ENCODE measurements around the gene PPP1R3C.

DNA sequence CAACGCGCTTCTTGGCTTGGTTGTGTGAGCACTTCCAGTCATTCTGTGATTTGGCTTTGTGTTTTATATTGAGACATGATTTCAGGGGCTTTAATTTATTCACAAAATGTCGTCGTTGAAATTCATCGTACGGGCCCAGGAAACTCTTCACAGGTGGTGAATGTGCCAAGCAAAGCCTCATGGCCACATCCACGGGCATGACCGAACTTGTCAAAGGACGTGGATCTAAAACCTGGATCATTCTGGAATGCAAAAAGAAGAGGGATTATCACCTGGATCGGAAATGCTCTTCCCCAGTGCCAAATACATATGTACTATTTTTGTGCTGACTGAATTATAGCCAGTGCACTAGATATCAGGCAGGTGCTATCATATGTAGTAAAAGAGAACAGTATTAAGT, 2.2 kb downstream of the PPP1R3C start:
- TF ChIP-seq, protein P1, sequence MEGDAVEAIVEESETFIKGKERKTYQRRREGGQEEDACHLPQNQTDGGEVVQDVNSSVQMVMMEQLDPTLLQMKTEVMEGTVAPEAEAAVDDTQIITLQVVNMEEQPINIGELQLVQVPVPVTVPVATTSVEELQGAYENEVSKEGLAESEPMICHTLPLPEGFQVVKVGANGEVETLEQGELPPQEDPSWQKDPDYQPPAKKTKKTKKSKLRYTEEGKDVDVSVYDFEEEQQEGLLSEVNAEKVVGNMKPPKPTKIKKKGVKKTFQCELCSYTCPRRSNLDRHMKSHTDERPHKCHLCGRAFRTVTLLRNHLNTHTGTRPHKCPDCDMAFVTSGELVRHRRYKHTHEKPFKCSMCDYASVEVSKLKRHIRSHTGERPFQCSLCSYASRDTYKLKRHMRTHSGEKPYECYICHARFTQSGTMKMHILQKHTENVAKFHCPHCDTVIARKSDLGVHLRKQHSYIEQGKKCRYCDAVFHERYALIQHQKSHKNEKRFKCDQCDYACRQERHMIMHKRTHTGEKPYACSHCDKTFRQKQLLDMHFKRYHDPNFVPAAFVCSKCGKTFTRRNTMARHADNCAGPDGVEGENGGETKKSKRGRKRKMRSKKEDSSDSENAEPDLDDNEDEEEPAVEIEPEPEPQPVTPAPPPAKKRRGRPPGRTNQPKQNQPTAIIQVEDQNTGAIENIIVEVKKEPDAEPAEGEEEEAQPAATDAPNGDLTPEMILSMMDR (IDR thresholded peaks at IDR 0.05): no peak
- no peak for TF ChIP-seq POLR2A (IDR thresholded peaks at IDR 0.05)
- no peak for TF ChIP-seq EP300 (IDR thresholded peaks at IDR 0.05)

All from tibial nerve (tissue), 4 donors.